Suprapubic skin (tissue), 3 donors: ENCODE measurements around the gene AOC3.

Experiments used
- CTCF ChIP-seq, 2 donors: fragments of 200-600 bp in 1 of 2; fragments of 450-650 bp in 1 of 2; sonication (generic) in 1 of 2; IDR thresholded peaks; one replicate each; pipeline ENCODE4 v1.5.1; 2016 to 2019; ENCODE audit warnings: antibody characterized with exemption in 2 of 2, mild to moderate bottlenecking in 1 of 2, moderate library complexity in 1 of 2
- POLR2A ChIP-seq, 2 donors: fragments of 450-650 bp; IDR thresholded peaks; one replicate each; pipeline ENCODE4 v1.6.1; 2017; ENCODE audit warnings: antibody characterized with exemption in 2 of 2, mild to moderate bottlenecking in 2 of 2, moderate library complexity in 2 of 2

- TF ChIP-seq POLR2A (IDR thresholded peaks at IDR 0.05) (no peak), CTCF (IDR thresholded peaks at IDR 0.05) (no peak)
Observed at GRCh38 chr17:42821176-42821575, 29.8 kb upstream of the AOC3 start.
